Neural crest cell (in vitro differentiated cells): ENCODE results near the gene ARHGEF2. TPM values are rescaled to one million over a fixed set of nuclear protein-coding genes. Genes with fewer than 3 reads are reported as not detected.

Experiments
- DNase-seq: peaks from one replicate; pipeline ENCODE4 v3.0.0; 2021; ENCODE audit warnings: low read depth, mixed read lengths, low spot score
- H3K27ac Mint-ChIP-seq: one replicate; pipeline ENCODE4 v1.8.0; 2021; ENCODE audit warnings: mild to moderate bottlenecking, mixed read lengths; ENCODE audit not compliant: unreplicated experiment
- H3K27me3 Mint-ChIP-seq: 2 replicates; pipeline ENCODE4 v1.8.0; 2021; ENCODE audit warnings: low read depth, mild to moderate bottlenecking, mixed read lengths
- H3K36me3 Mint-ChIP-seq: 2 replicates; pipeline ENCODE4 v1.8.0; 2021; ENCODE audit warnings: low read depth, mild to moderate bottlenecking, mixed read lengths
- H3K4me1 Mint-ChIP-seq: 2 replicates; pipeline ENCODE4 v1.8.0; 2021; ENCODE audit warnings: mixed read lengths
- H3K4me3 Mint-ChIP-seq: one replicate; pipeline ENCODE4 v1.8.0; 2021; ENCODE audit warnings: mild to moderate bottlenecking, mixed read lengths
- H3K9me3 Mint-ChIP-seq: 2 replicates; pipeline ENCODE4 v1.8.0; 2021; ENCODE audit warnings: mixed read lengths
- CTCF ChIP-seq: fragments of 200-600 bp; sonication (generic); conservative IDR thresholded peaks from 2 replicates; pipeline ENCODE4 v1.5.0; 2021; ENCODE audit warnings: antibody characterized with exemption, mild to moderate bottlenecking
- total RNA-seq: library from RNA; stranded (reverse); gene quantifications from 2 replicates; pipeline ENCODE4 v1.2.1, GENCODE V29; 2021

The ARHGEF2 gene
- total RNA-seq, 1 donor from 2014 or later = 97.6 TPM

- Mint-ChIP-seq H3K4me1 (peaks cover 21% of the 10 kb centered on the region), H3K36me3 (no peaks in the 10 kb centered on the region)
Measured at GRCh38 chr1:156001662-156002171, 23.4 kb upstream of the ARHGEF2 start.

DNA sequence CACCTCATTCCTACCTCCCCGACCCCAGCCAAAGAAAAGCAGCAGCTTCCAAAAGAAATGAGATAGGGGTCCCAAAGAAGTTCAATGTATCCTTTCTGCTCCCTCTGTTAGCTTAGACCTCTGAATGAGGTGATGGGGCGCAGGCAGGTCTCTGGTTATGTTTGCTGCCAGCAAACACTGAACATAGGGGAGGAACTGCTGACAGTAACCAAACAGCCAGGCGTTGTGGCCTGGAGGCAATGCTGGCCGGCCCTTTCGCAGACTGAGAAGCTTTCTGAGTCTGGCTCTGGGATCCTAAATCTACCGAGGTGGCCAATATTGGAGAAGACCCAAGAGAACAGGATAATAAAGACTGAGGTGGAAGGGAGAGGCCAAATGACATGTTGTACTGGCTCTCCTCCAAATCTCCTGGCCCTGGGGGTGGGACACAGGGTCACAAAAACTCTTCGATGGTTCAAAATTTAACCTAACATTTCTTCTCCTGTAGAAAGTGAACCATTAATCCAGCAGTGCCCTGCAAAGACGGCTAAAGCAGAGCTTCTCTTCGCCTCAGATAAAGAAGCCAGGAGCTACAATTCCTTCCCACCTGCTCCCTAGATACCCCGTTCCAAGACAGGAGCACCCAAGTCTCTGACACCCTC lies 22.8 kb upstream of the ARHGEF2 start:
- Mint-ChIP-seq H3K27ac (peak overlapping the region; percentile 78), H3K36me3 (no peaks in the 10 kb centered on the region), H3K4me1 (peaks cover 22% of the 10 kb centered on the region), H3K4me3 (no peak overlapping the region), H3K27me3 (no peaks in the 10 kb centered on the region), H3K9me3 (no peaks in the 10 kb centered on the region)
- TF ChIP-seq CTCF = no peak
- no peak for DNase-seq

More at GRCh38 chr1:156001662-156002171, 23.4 kb upstream of the ARHGEF2 start:
- no peak for TF ChIP-seq CTCF
- Mint-ChIP-seq H3K4me3 (no peak overlapping the region), H3K9me3 (no peaks in the 10 kb centered on the region), H3K27me3 (no peaks in the 10 kb centered on the region), H3K27ac (no peak overlapping the region)
- no peak for DNase-seq

- H3K4me3 Mint-ChIP-seq = no peak overlapping the region
- no peaks in the 10 kb centered on the region for H3K27me3 Mint-ChIP-seq
- H3K9me3 Mint-ChIP-seq = no peaks in the 10 kb centered on the region
- no peaks in the 10 kb centered on the region for H3K36me3 Mint-ChIP-seq
- H3K4me1 Mint-ChIP-seq = peaks cover 23% of the 10 kb centered on the region
- H3K27ac Mint-ChIP-seq = no peak overlapping the region
- DNase-seq = no peak
- no peak for TF ChIP-seq CTCF
Measured at GRCh38 chr1:155999964-156000363, 21.6 kb upstream of the ARHGEF2 start.

DNA sequence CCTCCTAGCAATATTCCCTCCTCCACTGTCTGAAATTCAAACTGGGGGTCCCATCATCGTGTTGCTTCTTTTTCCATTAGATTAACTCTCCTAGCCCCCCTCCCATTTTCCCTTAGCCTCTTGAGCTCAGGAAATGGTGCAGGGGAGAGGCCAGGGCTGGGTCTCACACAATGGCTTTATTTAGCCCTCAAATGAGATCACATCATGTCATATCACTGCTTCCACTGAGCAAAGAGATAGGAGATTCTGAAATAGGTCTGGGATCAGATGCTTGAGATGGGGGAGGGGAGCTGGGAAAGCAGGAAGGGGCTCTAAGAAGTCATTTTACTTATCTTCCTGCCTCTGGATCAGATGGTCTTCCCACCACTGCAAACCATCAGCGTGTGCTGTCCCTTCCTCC lies 17.8 kb upstream of the ARHGEF2 start:
- Mint-ChIP-seq H3K36me3 (no peaks in the 10 kb centered on the region), H3K4me1 (peaks cover 23% of the 10 kb centered on the region), H3K4me3 (peak overlapping the region; percentile 74), H3K27ac (peak overlapping the region; percentile 81), H3K9me3 (no peaks in the 10 kb centered on the region), H3K27me3 (no peaks in the 10 kb centered on the region)
- no peak for DNase-seq
- TF ChIP-seq CTCF = no peak

DNA sequence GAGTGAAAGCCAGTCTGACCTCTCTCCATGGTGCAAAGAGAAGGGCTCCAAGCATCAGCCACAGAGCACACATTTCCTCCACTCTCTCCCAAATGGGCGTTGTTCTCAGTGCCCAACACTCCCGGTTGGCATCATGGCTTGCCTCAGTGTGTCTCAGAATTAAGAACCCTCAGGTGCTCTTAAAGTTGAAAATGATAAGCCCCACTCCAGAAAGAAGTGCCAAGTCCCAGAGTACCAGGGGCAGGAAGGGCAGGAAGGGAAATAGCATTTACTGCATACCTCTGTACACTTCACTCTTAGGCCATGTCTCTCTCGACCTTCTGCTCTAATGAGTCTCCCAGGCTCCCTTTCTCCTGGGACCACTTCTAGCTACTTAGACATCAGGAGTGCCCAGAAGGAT lies 15.2 kb upstream of the ARHGEF2 start:
- peaks cover 46% of the 10 kb centered on the region for H3K4me1 Mint-ChIP-seq
- TF ChIP-seq CTCF = no peak
- no peaks in the 10 kb centered on the region for H3K36me3 Mint-ChIP-seq
- H3K4me3 Mint-ChIP-seq = no peak overlapping the region
- no peaks in the 10 kb centered on the region for H3K27me3 Mint-ChIP-seq
- no peak for DNase-seq
- no peak overlapping the region for H3K27ac Mint-ChIP-seq
- H3K9me3 Mint-ChIP-seq = no peaks in the 10 kb centered on the region
